ENCODE data around the gene ZNF692.

The ZNF692 gene

GRCh38 chr1:248853663-248854375 is 5.1 kb downstream of the ZNF692 start:
- Histone ChIP-seq H3K4me3 (ENCODE audit: low read length) (no peak overlapping the region), H3K4me1 (ENCODE audit: insufficient read depth, low read length) (no peaks in the 10 kb centered on the region; the same call in 1 of the 2 replicates), H3K27me3 (ENCODE audit: insufficient read depth, low read length) (no peaks in the 10 kb centered on the region), H3K9me3 (ENCODE audit: insufficient read depth, low read depth, low read length) (no peaks in the 10 kb centered on the region), H3K9ac (ENCODE audit: low read depth, low read length) (no peak overlapping the region), H3K27ac (ENCODE audit: low read length) (no peak overlapping the region), H3K36me3 (ENCODE audit: insufficient read depth, low read depth, low read length) (peaks cover 58% of the 10 kb centered on the region)

- Histone ChIP-seq H3K4me3 (ENCODE audit: low read length) (no peak overlapping the region), H3K36me3 (ENCODE audit: insufficient read depth, low read depth, low read length) (peaks cover 61% of the 10 kb centered on the region), H3K27me3 (ENCODE audit: insufficient read depth, low read length) (no peaks in the 10 kb centered on the region), H3K27ac (ENCODE audit: low read length) (no peak overlapping the region), H3K9me3 (ENCODE audit: insufficient read depth, low read depth, low read length) (no peaks in the 10 kb centered on the region), H3K4me1 (ENCODE audit: insufficient read depth, low read length) (no peaks in the 10 kb centered on the region; the same call in 1 of the 2 replicates), H3K9ac (ENCODE audit: low read depth, low read length) (no peak overlapping the region)
Observed at GRCh38 chr1:248852481-248853405, 6.1 kb downstream of the ZNF692 start.

GRCh38 chr1:248851390-248851789 is 7.5 kb downstream of the ZNF692 start:
- no peak overlapping the region for H3K4me3 ChIP-seq (ENCODE audit: low read length)
- H3K36me3 ChIP-seq (ENCODE audit: insufficient read depth, low read depth, low read length) = peaks cover 70% of the 10 kb centered on the region
- no peaks in the 10 kb centered on the region for H3K27me3 ChIP-seq (ENCODE audit: insufficient read depth, low read length)
- H3K27ac ChIP-seq (ENCODE audit: low read length) = no peak overlapping the region
- H3K9ac ChIP-seq (ENCODE audit: low read depth, low read length) = no peak overlapping the region
- no peaks in the 10 kb centered on the region for H3K9me3 ChIP-seq (ENCODE audit: insufficient read depth, low read depth, low read length)
- no peaks in the 10 kb centered on the region for H3K4me1 ChIP-seq (ENCODE audit: insufficient read depth, low read length)

- Histone ChIP-seq H3K9me3 (ENCODE audit: insufficient read depth, low read depth, low read length) (no peaks in the 10 kb centered on the region), H3K9ac (ENCODE audit: low read depth, low read length) (no peak overlapping the region), H3K36me3 (ENCODE audit: insufficient read depth, low read depth, low read length) (peaks cover 70% of the 10 kb centered on the region), H3K4me1 (ENCODE audit: insufficient read depth, low read length) (no peaks in the 10 kb centered on the region), H3K4me3 (ENCODE audit: low read length) (no peak overlapping the region), H3K27ac (ENCODE audit: low read length) (no peak overlapping the region), H3K27me3 (ENCODE audit: insufficient read depth, low read length) (no peaks in the 10 kb centered on the region)
Observed at GRCh38 chr1:248850536-248851251, 8.2 kb downstream of the ZNF692 start.

- Histone ChIP-seq H3K9ac (ENCODE audit: low read depth, low read length) (no peak overlapping the region), H3K36me3 (ENCODE audit: insufficient read depth, low read depth, low read length) (peaks cover 70% of the 10 kb centered on the region), H3K9me3 (ENCODE audit: insufficient read depth, low read depth, low read length) (no peaks in the 10 kb centered on the region), H3K4me1 (ENCODE audit: insufficient read depth, low read length) (no peaks in the 10 kb centered on the region), H3K27me3 (ENCODE audit: insufficient read depth, low read length) (no peaks in the 10 kb centered on the region), H3K27ac (ENCODE audit: low read length) (no peak overlapping the region), H3K4me3 (ENCODE audit: low read length) (no peak overlapping the region)
Observed at GRCh38 chr1:248850124-248850523, 8.8 kb downstream of the ZNF692 start.

GRCh38 chr1:248849637-248850036 is 9.2 kb downstream of the ZNF692 start:
- Histone ChIP-seq H3K27me3 (ENCODE audit: insufficient read depth, low read length) (no peaks in the 10 kb centered on the region), H3K4me1 (ENCODE audit: insufficient read depth, low read length) (no peaks in the 10 kb centered on the region), H3K9ac (ENCODE audit: low read depth, low read length) (no peak overlapping the region), H3K36me3 (ENCODE audit: insufficient read depth, low read depth, low read length) (peaks cover 70% of the 10 kb centered on the region), H3K9me3 (ENCODE audit: insufficient read depth, low read depth, low read length) (no peaks in the 10 kb centered on the region), H3K27ac (ENCODE audit: low read length) (no peak overlapping the region), H3K4me3 (ENCODE audit: low read length) (no peak overlapping the region)

- H3K4me1 ChIP-seq (ENCODE audit: insufficient read depth, low read length) = no peaks in the 10 kb centered on the region
- H3K4me3 ChIP-seq (ENCODE audit: low read length) = no peak overlapping the region
- H3K36me3 ChIP-seq (ENCODE audit: insufficient read depth, low read depth, low read length) = peaks cover 70% of the 10 kb centered on the region
- H3K27me3 ChIP-seq (ENCODE audit: insufficient read depth, low read length) = no peaks in the 10 kb centered on the region
- H3K27ac ChIP-seq (ENCODE audit: low read length) = no peak overlapping the region
- H3K9ac ChIP-seq (ENCODE audit: low read depth, low read length) = no peak overlapping the region
- no peaks in the 10 kb centered on the region for H3K9me3 ChIP-seq (ENCODE audit: insufficient read depth, low read depth, low read length)
Observed at GRCh38 chr1:248849152-248849551, 9.7 kb downstream of the ZNF692 start.

- H3K27ac ChIP-seq (ENCODE audit: low read length) = no peak overlapping the region
- H3K4me3 ChIP-seq (ENCODE audit: low read length) = no peak overlapping the region
- H3K4me1 ChIP-seq (ENCODE audit: insufficient read depth, low read length) = no peaks in the 10 kb centered on the region
- peaks cover 65% of the 10 kb centered on the region for H3K36me3 ChIP-seq (ENCODE audit: insufficient read depth, low read depth, low read length)
- no peak overlapping the region for H3K9ac ChIP-seq (ENCODE audit: low read depth, low read length)
- no peaks in the 10 kb centered on the region for H3K9me3 ChIP-seq (ENCODE audit: insufficient read depth, low read depth, low read length)
- no peaks in the 10 kb centered on the region for H3K27me3 ChIP-seq (ENCODE audit: insufficient read depth, low read length)
Observed at GRCh38 chr1:248848602-248849001, 10.3 kb downstream of the ZNF692 start.

- H3K9me3 ChIP-seq (ENCODE audit: insufficient read depth, low read depth, low read length) = no peaks in the 10 kb centered on the region
- H3K4me1 ChIP-seq (ENCODE audit: insufficient read depth, low read length) = no peaks in the 10 kb centered on the region
- peaks cover 61% of the 10 kb centered on the region for H3K36me3 ChIP-seq (ENCODE audit: insufficient read depth, low read depth, low read length)
- H3K27ac ChIP-seq (ENCODE audit: low read length) = no peak overlapping the region
- no peak overlapping the region for H3K4me3 ChIP-seq (ENCODE audit: low read length)
- H3K27me3 ChIP-seq (ENCODE audit: insufficient read depth, low read length) = no peaks in the 10 kb centered on the region
- H3K9ac ChIP-seq (ENCODE audit: low read depth, low read length) = no peak overlapping the region
Observed at GRCh38 chr1:248847956-248848561, 10.8 kb downstream of the ZNF692 start.

- Histone ChIP-seq H3K36me3 (ENCODE audit: insufficient read depth, low read depth, low read length) (peaks cover 66% of the 10 kb centered on the region), H3K4me3 (ENCODE audit: low read length) (no peak overlapping the region), H3K9ac (ENCODE audit: low read depth, low read length) (no peak overlapping the region), H3K27ac (ENCODE audit: low read length) (no peak overlapping the region), H3K27me3 (ENCODE audit: insufficient read depth, low read length) (no peaks in the 10 kb centered on the region), H3K9me3 (ENCODE audit: insufficient read depth, low read depth, low read length) (no peaks in the 10 kb centered on the region), H3K4me1 (ENCODE audit: insufficient read depth, low read length) (no peaks in the 10 kb centered on the region)
Observed at GRCh38 chr1:248847181-248847955, 11.5 kb downstream of the ZNF692 start.

GRCh38 chr1:248844526-248844925 is 14.4 kb downstream of the ZNF692 start:
- Histone ChIP-seq H3K9me3 (ENCODE audit: insufficient read depth, low read depth, low read length) (no peaks in the 10 kb centered on the region), H3K27ac (ENCODE audit: low read length) (no peak overlapping the region), H3K36me3 (ENCODE audit: insufficient read depth, low read depth, low read length) (peaks cover 49% of the 10 kb centered on the region), H3K4me1 (ENCODE audit: insufficient read depth, low read length) (no peaks in the 10 kb centered on the region), H3K9ac (ENCODE audit: low read depth, low read length) (no peak overlapping the region), H3K27me3 (ENCODE audit: insufficient read depth, low read length) (no peaks in the 10 kb centered on the region), H3K4me3 (ENCODE audit: low read length) (no peak overlapping the region)

All from iPS-20b (cell line).